HL-60/S4 treated with retinoic acid at 250 ng/mL for 4 days and 3 days (cell line): ENCODE data around the gene ANKRD49.

ENCODE experiments used
- in situ Hi-C: fragments of 300-500 bp; cut with MboI; formaldehyde crosslinking; loops from 2 replicates; pipeline ENCODE4 v1.7.0; 2022; ENCODE audit warnings: low sequenced_read_pairs

ANKRD49 gene

GRCh38 chr11:94543695-94544645, 50.2 kb downstream of the ANKRD49 start, which contains the start of gene FUT4:
FUT4 (plus strand) TSS chr11:94543921; CDS start chr11:94544134, 213 bp downstream.
- in situ Hi-C loops, result no loop called here

- in situ Hi-C loops, result no loop called here
Measured at GRCh38 chr11:94544646-94545263, 51.0 kb downstream of the ANKRD49 start.

- in situ Hi-C loops, result no loop called here
Measured at GRCh38 chr11:94545264-94546161, 51.7 kb downstream of the ANKRD49 start.

- in situ Hi-C loops, result no loop called here
Measured at GRCh38 chr11:94546162-94546470, 52.3 kb downstream of the ANKRD49 start.

GRCh38 chr11:94546886-94547285, 53.1 kb downstream of the ANKRD49 start:
- in situ Hi-C loops, result no loop called here

- in situ Hi-C loops, result no loop called here
Measured at GRCh38 chr11:94549146-94549545, 55.4 kb downstream of the ANKRD49 start.
